GM06990 (cell line): ENCODE data around the gene MBD3L4.

Experiments
- DNase-seq: peaks from one replicate; pipeline ENCODE4 v3.0.0-alpha.2; 2011; ENCODE audit not compliant: insufficient read length; ENCODE audit errors: extremely low read depth
- H3K27me3 ChIP-seq: replicated peaks from 2 replicates; pipeline ENCODE4 v1.6.0; 2011; ENCODE audit warnings: low read length; ENCODE audit not compliant: control insufficient read depth, insufficient read depth
- H3K36me3 ChIP-seq: 2 replicates; pipeline ENCODE4 v1.5.1; 2011; ENCODE audit warnings: low read length; ENCODE audit not compliant: control insufficient read depth, insufficient read depth
- H3K4me3 ChIP-seq: replicated peaks from 2 replicates; pipeline ENCODE4 v1.5.1; 2011; ENCODE audit warnings: low read depth, mild to moderate bottlenecking, control low read depth, low read length
- TF ChIP-seq, protein P1 (sequence below): IDR thresholded peaks from 2 replicates; pipeline ENCODE4 v1.5.1; 2011; ENCODE audit warnings: low read length, control low read depth, mild to moderate bottlenecking, inconsistent platforms; ENCODE audit not compliant: insufficient read depth, poor library complexity, severe bottlenecking

Gene MBD3L4

DNA sequence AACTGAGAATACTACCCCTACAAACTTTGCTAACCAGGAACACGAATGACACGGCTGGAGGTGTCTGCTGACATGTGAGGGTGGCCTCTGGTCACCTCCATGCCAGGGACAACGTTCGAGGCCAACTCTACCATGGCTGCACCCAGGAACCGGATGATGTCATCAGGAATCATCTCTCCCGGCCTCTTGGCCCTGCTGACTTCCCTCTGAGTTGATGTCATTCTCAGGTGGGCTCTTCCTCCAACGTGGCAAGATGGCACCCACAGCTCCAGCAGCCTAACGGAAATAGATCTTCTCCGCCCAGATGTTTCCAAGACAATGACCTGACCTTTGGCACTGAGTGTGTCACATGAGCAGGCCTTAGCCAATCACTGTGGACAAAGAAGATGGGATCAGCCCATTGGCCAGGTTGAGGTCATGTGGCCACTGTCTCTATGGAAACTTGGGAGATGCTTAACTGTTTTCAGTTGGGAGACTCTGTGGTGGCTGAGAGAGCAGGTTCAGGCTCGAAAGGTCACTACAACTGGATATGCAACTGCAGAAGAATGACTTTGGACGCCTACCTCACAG lies 33.8 kb downstream of the MBD3L4 start:
- TF ChIP-seq, protein P1, sequence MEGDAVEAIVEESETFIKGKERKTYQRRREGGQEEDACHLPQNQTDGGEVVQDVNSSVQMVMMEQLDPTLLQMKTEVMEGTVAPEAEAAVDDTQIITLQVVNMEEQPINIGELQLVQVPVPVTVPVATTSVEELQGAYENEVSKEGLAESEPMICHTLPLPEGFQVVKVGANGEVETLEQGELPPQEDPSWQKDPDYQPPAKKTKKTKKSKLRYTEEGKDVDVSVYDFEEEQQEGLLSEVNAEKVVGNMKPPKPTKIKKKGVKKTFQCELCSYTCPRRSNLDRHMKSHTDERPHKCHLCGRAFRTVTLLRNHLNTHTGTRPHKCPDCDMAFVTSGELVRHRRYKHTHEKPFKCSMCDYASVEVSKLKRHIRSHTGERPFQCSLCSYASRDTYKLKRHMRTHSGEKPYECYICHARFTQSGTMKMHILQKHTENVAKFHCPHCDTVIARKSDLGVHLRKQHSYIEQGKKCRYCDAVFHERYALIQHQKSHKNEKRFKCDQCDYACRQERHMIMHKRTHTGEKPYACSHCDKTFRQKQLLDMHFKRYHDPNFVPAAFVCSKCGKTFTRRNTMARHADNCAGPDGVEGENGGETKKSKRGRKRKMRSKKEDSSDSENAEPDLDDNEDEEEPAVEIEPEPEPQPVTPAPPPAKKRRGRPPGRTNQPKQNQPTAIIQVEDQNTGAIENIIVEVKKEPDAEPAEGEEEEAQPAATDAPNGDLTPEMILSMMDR = no peak
- Histone ChIP-seq H3K27me3 (no peaks in the 10 kb centered on the region), H3K36me3 (no peaks in the 10 kb centered on the region), H3K4me3 (no peak overlapping the region)
- no peak for DNase-seq

DNA sequence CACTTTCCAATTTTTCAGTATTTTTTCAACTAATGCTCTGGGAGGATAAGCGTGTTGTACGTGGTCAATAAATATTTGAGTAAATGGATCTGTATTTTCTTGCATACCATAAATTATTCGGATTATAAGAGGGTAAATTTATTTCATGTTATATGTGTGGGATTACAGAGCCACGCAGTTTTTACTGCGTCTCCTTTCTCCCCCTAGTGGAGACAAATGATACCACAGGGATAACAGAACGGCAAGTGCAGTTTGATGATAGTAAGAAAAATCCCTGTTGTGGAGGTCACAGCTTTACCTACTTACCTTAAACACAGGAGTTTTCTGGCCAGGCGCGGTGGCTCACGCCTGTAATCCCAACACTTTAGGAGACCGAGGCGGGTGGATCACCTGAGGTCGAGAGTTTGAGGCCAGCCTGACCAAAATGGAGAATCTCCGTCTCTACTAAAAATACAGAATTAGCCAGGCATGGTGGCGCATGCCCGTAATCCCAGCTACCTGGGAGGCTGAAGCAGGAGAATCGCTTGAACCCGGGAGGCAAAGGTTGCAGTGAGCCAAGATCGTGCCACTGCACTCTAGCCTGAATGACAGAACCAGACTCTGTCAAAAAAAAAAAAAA lies 35.6 kb downstream of the MBD3L4 start:
- Histone ChIP-seq H3K27me3 (no peaks in the 10 kb centered on the region; the same call in 1 of the 2 replicates), H3K4me3 (no peak overlapping the region), H3K36me3 (no peaks in the 10 kb centered on the region)
- TF ChIP-seq, protein P1 = peak; percentile 52
- DNase-seq = no peak

DNA sequence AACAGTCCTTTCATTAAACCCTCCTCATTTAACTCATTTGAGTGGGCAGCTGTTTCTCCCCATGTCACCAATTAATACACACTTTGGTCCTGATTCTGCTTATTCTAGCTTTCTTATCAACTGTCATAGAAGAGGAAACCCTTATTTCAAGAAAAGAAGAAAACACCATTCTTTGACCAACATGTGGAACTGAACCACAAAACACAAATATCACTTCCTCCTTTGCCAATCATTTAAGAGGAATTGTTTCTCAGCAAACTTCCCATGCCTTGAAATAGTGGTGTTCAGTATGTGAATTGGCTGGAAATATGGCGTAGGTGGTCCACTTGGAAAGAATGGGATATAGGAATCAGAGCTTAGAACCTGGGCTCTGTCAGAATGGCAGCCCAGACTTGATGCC lies 39.2 kb downstream of the MBD3L4 start:
- Histone ChIP-seq H3K4me3 (no peak overlapping the region), H3K36me3 (no peaks in the 10 kb centered on the region), H3K27me3 (no peaks in the 10 kb centered on the region; the same call in 1 of the 2 replicates)
- TF ChIP-seq, protein P1 = no peak
- no peak for DNase-seq

DNA sequence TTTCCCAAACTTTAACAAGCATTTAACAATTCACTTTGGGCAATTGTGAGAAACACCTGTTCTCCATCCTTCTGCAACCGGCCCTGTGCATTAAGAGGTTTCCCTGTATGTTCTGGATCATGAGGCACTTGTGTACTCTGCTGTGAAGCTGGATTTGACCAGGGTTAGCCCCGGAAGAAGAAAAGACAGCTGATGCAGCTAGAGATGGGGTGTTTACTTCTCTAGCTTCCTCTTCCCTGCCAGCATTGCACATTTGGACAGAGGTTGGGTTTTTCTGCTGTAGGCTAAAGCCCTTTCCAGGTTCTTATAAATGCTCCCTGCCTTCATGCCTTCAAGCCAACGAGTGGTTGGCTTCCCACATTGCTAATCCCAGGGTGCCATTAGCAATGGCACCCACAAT lies 39.6 kb downstream of the MBD3L4 start:
- Histone ChIP-seq H3K27me3 (no peaks in the 10 kb centered on the region; the same call in 1 of the 2 replicates), H3K36me3 (no peaks in the 10 kb centered on the region), H3K4me3 (no peak overlapping the region)
- TF ChIP-seq, protein P1 = no peak
- DNase-seq = no peak

DNA sequence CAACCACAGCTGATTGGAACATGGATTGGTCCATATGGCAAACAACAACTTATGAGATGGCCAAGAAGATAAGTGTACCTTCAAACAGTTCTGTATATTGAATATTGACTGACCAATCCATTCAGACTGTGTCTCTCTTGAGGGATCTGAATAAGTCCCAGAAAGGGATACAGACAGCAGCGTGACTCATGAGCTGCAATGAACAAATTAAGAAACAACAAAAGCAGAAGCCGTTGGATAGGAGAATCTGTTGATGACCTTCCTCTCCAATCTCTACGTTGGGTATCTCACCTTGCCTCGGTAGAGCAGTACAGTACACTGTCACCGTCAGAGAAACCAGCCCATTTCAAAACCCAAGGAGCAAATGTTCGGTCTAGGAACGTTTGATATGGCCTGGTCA lies 40.0 kb downstream of the MBD3L4 start:
- H3K27me3 ChIP-seq = no peaks in the 10 kb centered on the region; the same call in 1 of the 2 replicates
- DNase-seq = no peak
- TF ChIP-seq, protein P1 = no peak
- H3K4me3 ChIP-seq = no peak overlapping the region
- no peaks in the 10 kb centered on the region for H3K36me3 ChIP-seq
